ENCODE results near the gene MRPS10. TPM values are rescaled to one million over a fixed set of nuclear protein-coding genes. Genes with fewer than 3 reads are reported as not detected.

MRPS10 gene
- polyA plus RNA-seq, 3 donors: 9.2 to 33.0 (median 31.4) TPM

DNA sequence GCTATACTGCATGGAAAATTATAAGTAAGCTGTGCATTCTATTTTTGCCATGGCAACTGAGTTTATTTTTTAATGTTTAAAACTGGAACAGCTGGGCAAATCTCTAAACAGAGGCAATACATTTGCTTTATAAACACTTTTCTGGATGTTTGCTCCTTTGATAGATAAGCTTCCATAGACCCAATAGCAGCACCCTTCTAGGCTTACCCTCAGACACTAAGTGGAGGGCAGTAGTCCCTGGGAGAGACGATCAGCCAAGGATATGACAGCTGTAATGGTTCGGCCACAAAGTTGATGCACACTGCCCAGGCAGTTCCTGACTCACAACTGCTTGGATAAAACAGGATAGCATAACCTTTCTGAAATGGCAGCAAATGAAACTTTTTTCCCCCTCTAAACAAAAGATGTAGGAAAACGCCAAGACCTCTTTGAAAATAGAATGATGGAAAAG is 8.5 kb upstream of the MRPS10 start:
- Histone ChIP-seq H3K9ac (ENCODE audit: insufficient read depth, low read length, poor library complexity, severe bottlenecking) (no peak overlapping the region), H3K36me3 (replicated peaks in 1 of 2; ENCODE audit: control insufficient read depth in 1 of 2, insufficient read depth in 2 of 2, low read length in 2 of 2) (peaks cover 42 to 52% of the 10 kb centered on the region in 2 donors), H3K4me2 (replicated peaks; ENCODE audit: extremely low read depth, low read length, poor library complexity, severe bottlenecking) (no peak overlapping the region), H3K4me1 (ENCODE audit: control insufficient read depth in 1 of 2, insufficient read depth in 2 of 2, low read length in 2 of 2) (no peaks in the 10 kb centered on the region), H2AFZ (ENCODE audit: insufficient read depth, low read depth, low read length, poor library complexity, severe bottlenecking) (no peak overlapping the region), H3K27ac (ENCODE audit: low read depth in 1 of 2, low read length in 2 of 2) (no peak overlapping the region), H3K27me3 (ENCODE audit: control insufficient read depth in 2 of 2, insufficient read depth in 2 of 2, low read length in 2 of 2) (no peaks in the 10 kb centered on the region), H3K9me3 (replicated peaks in 1 of 2; ENCODE audit: control insufficient read depth in 1 of 2, insufficient read depth in 1 of 2, low read length in 2 of 2) (no peaks in the 10 kb centered on the region), H3K4me3 (replicated peaks in 1 of 3; ENCODE audit: low read depth in 2 of 3, low read length in 3 of 3) (no peak overlapping the region), H4K20me1 (ENCODE audit: insufficient read depth, low read length) (no peaks in the 10 kb centered on the region), H3K79me2 (ENCODE audit: insufficient read depth, low read length) (no peaks in the 10 kb centered on the region)
- no peak for DNase-seq
- Mint-ChIP-seq H3K27ac (peak overlapping the region in 2 of 7 donors; percentile 66 to 82), H3K9me3 (no peaks in the 10 kb centered on the region), H3K4me3 (no peak overlapping the region), H3K27me3 (ENCODE audit: low read depth in 3 of 3) (no peaks in the 10 kb centered on the region), H3K4me1 (no peaks in the 10 kb centered on the region), H3K36me3 (peaks cover 42 to 53% of the 10 kb centered on the region in 2 donors)
- TF ChIP-seq, protein P1, sequence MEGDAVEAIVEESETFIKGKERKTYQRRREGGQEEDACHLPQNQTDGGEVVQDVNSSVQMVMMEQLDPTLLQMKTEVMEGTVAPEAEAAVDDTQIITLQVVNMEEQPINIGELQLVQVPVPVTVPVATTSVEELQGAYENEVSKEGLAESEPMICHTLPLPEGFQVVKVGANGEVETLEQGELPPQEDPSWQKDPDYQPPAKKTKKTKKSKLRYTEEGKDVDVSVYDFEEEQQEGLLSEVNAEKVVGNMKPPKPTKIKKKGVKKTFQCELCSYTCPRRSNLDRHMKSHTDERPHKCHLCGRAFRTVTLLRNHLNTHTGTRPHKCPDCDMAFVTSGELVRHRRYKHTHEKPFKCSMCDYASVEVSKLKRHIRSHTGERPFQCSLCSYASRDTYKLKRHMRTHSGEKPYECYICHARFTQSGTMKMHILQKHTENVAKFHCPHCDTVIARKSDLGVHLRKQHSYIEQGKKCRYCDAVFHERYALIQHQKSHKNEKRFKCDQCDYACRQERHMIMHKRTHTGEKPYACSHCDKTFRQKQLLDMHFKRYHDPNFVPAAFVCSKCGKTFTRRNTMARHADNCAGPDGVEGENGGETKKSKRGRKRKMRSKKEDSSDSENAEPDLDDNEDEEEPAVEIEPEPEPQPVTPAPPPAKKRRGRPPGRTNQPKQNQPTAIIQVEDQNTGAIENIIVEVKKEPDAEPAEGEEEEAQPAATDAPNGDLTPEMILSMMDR (IDR thresholded peaks at IDR 0.05): no peak
- 100% methylated on average over 2 of the region's 3 CpGs for WGBS (ENCODE audit: insufficient coverage)
- intact Hi-C loops (cut with micrococcal nuclease): loop anchor here in 1 of 2 donors (10.0 kb wide), 1 partner anchor 319 kb away; no protein-coding TSS in a partner anchor

DNA sequence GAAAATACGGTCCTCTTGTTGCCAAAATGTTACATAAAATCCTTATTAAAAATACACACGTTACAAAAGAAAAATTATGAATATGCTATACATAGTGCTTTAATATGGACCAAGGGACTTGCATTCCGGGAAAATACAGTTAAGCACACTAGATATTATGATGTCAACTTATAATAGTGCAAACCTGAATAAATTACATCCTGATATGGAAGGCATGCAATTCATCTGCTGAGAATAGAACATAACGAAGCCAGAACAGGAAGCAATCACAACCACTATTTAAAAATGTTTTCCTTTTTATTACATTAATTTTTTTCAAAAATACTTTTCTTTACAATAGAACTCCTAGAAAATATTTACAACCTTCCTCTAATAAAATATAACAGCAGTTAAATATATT is 7.8 kb upstream of the MRPS10 start:
- TF ChIP-seq, protein P1 (IDR thresholded peaks at IDR 0.05): no peak
- Histone ChIP-seq H3K9me3 (replicated peaks in 1 of 2; ENCODE audit: control insufficient read depth in 1 of 2, insufficient read depth in 1 of 2, low read length in 2 of 2) (no peaks in the 10 kb centered on the region), H3K79me2 (ENCODE audit: insufficient read depth, low read length) (no peaks in the 10 kb centered on the region), H3K4me2 (replicated peaks; ENCODE audit: extremely low read depth, low read length, poor library complexity, severe bottlenecking) (no peak overlapping the region), H3K36me3 (replicated peaks in 1 of 2; ENCODE audit: control insufficient read depth in 1 of 2, insufficient read depth in 2 of 2, low read length in 2 of 2) (peaks cover 35 to 44% of the 10 kb centered on the region in 2 donors), H3K4me3 (replicated peaks in 1 of 3; ENCODE audit: low read depth in 2 of 3, low read length in 3 of 3) (no peak overlapping the region), H3K27ac (ENCODE audit: low read depth in 1 of 2, low read length in 2 of 2) (no peak overlapping the region), H3K27me3 (ENCODE audit: control insufficient read depth in 2 of 2, insufficient read depth in 2 of 2, low read length in 2 of 2) (no peaks in the 10 kb centered on the region), H2AFZ (ENCODE audit: insufficient read depth, low read depth, low read length, poor library complexity, severe bottlenecking) (no peak overlapping the region), H4K20me1 (ENCODE audit: insufficient read depth, low read length) (no peaks in the 10 kb centered on the region), H3K4me1 (ENCODE audit: control insufficient read depth in 1 of 2, insufficient read depth in 2 of 2, low read length in 2 of 2) (no peaks in the 10 kb centered on the region), H3K9ac (ENCODE audit: insufficient read depth, low read length, poor library complexity, severe bottlenecking) (no peak overlapping the region)
- no peaks in the 10 kb centered on the region for H3K4me1 Mint-ChIP-seq
- peaks cover 40 to 47% of the 10 kb centered on the region in 2 donors for H3K36me3 Mint-ChIP-seq
- WGBS (ENCODE audit: insufficient coverage): no CpG with 5 or more reads among the region's 4 CpGs
- H3K9me3 Mint-ChIP-seq: peaks cover 0 to 3% (median 0%) of the 10 kb centered on the region in 7 donors
- no peak overlapping the region for H3K27ac Mint-ChIP-seq
- no peaks in the 10 kb centered on the region for H3K27me3 Mint-ChIP-seq (ENCODE audit: low read depth in 3 of 3)
- DNase-seq: no peak
- intact Hi-C loops (cut with micrococcal nuclease): loop anchor here in 1 of 2 donors (10.0 kb wide), 1 partner anchor 319 kb away; no protein-coding TSS in a partner anchor
- H3K4me3 Mint-ChIP-seq: no peak overlapping the region
